Osteoblast (primary cell): ENCODE data around the gene PEDS1. TPM values are rescaled to one million over a fixed set of nuclear protein-coding genes. Genes with fewer than 3 reads are reported as not detected.
A peak's percentile ranks its signal among the peaks of the same experiment; 100 is the strongest.

Experiments used
- DNase-seq: peaks from one replicate; pipeline ENCODE4 v3.0.0; 2011; ENCODE audit warnings: low spot score, mixed read lengths; ENCODE audit not compliant: insufficient read length; ENCODE audit errors: missing footprints
- H2AFZ ChIP-seq: 2 replicates; pipeline ENCODE4 v1.6.0; 2011; ENCODE audit warnings: mild to moderate bottlenecking, low read length
- H3K27ac ChIP-seq: 2 replicates; pipeline ENCODE4 v1.5.1; 2011; ENCODE audit warnings: mild to moderate bottlenecking, low read depth, low read length, moderate library complexity
- H3K27me3 ChIP-seq: 2 replicates; pipeline ENCODE4 v1.6.0; 2012; ENCODE audit warnings: mild to moderate bottlenecking, control low read depth, inconsistent platforms, low read length, moderate library complexity; ENCODE audit not compliant: insufficient read depth
- H3K36me3 ChIP-seq: 2 replicates; pipeline ENCODE4 v1.5.1; 2011; ENCODE audit warnings: mild to moderate bottlenecking, low read length, control low read depth, moderate library complexity; ENCODE audit not compliant: insufficient read depth
- H3K4me1 ChIP-seq: 2 replicates; pipeline ENCODE4 v1.5.1; 2011; ENCODE audit warnings: mild to moderate bottlenecking, low read length, control low read depth, moderate library complexity; ENCODE audit not compliant: insufficient read depth
- H3K4me2 ChIP-seq: 2 replicates; pipeline ENCODE4 v1.6.0; 2011; ENCODE audit warnings: mild to moderate bottlenecking, low read length; ENCODE audit not compliant: insufficient read depth
- H3K4me3 ChIP-seq: fragments of 200-600 bp; sonication (generic); 3 replicates; pipeline ENCODE4 v1.5.1; 2012; ENCODE audit warnings: mild to moderate bottlenecking, low read length, inconsistent platforms; ENCODE audit not compliant: insufficient read depth
- H3K79me2 ChIP-seq: 2 replicates; pipeline ENCODE4 v1.6.0; 2012; ENCODE audit warnings: mild to moderate bottlenecking, low read length, control low read depth, inconsistent platforms; ENCODE audit not compliant: insufficient read depth
- H3K9me3 ChIP-seq: 2 replicates; pipeline ENCODE4 v1.5.1; 2011; ENCODE audit warnings: low read depth, low read length, control low read depth
- H4K20me1 ChIP-seq: 2 replicates; pipeline ENCODE4 v1.6.0; 2012; ENCODE audit warnings: mild to moderate bottlenecking, low read length, control low read depth; ENCODE audit not compliant: insufficient read depth
- CTCF ChIP-seq: IDR thresholded peaks from 2 replicates; pipeline ENCODE4 v1.5.1; 2011; ENCODE audit warnings: mild to moderate bottlenecking, low read depth, low read length, moderate library complexity; ENCODE audit errors: extremely low read depth
- total RNA-seq: library from RNA; depleted of rRNA; stranded (reverse); fragments of >200 nt; gene quantifications from 2 replicates; pipeline ENCODE4 v1.2.3, GENCODE V29; 2012

PEDS1 gene
- total RNA-seq, 1 donor, result 37.6 TPM

DNA sequence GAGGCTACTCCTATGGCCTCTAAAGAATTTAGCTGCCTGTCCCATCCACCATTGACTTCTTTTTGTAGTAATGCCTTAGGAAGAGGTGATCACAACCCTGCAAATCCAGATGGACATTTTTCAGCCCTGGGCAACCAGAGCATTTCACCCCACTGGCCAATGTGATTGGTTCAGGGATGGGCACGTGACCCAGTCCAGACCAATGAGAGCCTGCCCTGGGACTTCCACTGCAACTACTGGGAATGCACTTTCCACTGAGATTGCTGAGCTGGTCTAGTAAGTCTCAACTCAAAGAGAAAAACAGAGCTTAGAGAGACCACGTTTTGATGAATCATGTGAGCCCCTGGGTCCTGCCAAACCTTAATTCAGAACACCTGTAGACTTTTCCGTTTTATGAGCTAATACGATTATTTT is 31.7 kb downstream of the PEDS1 start:
- no peak for TF ChIP-seq CTCF
- no peak overlapping the region for H3K4me2 ChIP-seq
- H2AFZ ChIP-seq, result no peak overlapping the region
- H4K20me1 ChIP-seq, result no peaks in the 10 kb centered on the region
- H3K9me3 ChIP-seq, result no peaks in the 10 kb centered on the region
- H3K4me1 ChIP-seq, result peaks cover 5% of the 10 kb centered on the region
- no peaks in the 10 kb centered on the region for H3K27me3 ChIP-seq
- H3K4me3 ChIP-seq, result no peak overlapping the region
- no peak overlapping the region for H3K27ac ChIP-seq
- H3K36me3 ChIP-seq, result peaks cover 39% of the 10 kb centered on the region
- H3K79me2 ChIP-seq, result no peaks in the 10 kb centered on the region
- no peak for DNase-seq

GRCh38 chr20:50120935-50121693 is 32.4 kb downstream of the PEDS1 start:
- H3K27ac ChIP-seq, result no peak overlapping the region
- no peaks in the 10 kb centered on the region for H3K27me3 ChIP-seq
- peak overlapping the region; percentile 23 for H3K4me2 ChIP-seq
- peak; percentile 90 for TF ChIP-seq CTCF
- H3K36me3 ChIP-seq, result peaks cover 31% of the 10 kb centered on the region
- peaks cover 9% of the 10 kb centered on the region for H3K4me1 ChIP-seq
- no peaks in the 10 kb centered on the region for H3K79me2 ChIP-seq
- DNase-seq, result peak; percentile 90
- no peak overlapping the region for H2AFZ ChIP-seq
- H3K4me3 ChIP-seq, result no peak overlapping the region
- H3K9me3 ChIP-seq, result no peaks in the 10 kb centered on the region
- H4K20me1 ChIP-seq, result no peaks in the 10 kb centered on the region

DNA sequence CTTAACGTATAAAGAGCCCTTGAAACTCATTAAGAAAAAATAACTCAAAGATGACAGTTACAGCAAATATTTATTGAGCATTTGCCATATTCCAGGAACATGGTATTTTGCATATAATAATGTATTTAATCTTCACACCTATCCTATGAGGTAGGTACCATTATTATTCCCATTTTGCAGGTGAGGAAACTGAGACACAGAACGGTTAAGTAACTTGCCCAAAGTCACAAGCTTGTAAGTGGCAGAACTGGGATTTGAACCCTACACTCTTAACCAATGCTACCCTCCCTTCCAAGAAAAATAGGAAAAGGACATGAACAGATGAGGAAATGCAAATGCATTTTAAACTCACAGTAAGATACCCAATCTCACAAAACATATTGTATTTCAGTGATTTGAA is 35.3 kb downstream of the PEDS1 start:
- H3K4me2 ChIP-seq, result no peak overlapping the region
- no peak for DNase-seq
- no peak overlapping the region for H3K27ac ChIP-seq
- no peak for TF ChIP-seq CTCF
- peaks cover 12% of the 10 kb centered on the region for H3K79me2 ChIP-seq
- H3K27me3 ChIP-seq, result no peaks in the 10 kb centered on the region
- peaks cover 8% of the 10 kb centered on the region for H3K36me3 ChIP-seq
- H2AFZ ChIP-seq, result no peak overlapping the region
- no peak overlapping the region for H3K4me3 ChIP-seq
- no peaks in the 10 kb centered on the region for H3K9me3 ChIP-seq
- H3K4me1 ChIP-seq, result peaks cover 25% of the 10 kb centered on the region
- no peaks in the 10 kb centered on the region for H4K20me1 ChIP-seq

- H3K4me1 ChIP-seq, result peaks cover 31% of the 10 kb centered on the region
- no peaks in the 10 kb centered on the region for H3K9me3 ChIP-seq
- H3K27me3 ChIP-seq, result no peaks in the 10 kb centered on the region
- peak overlapping the region; percentile 82 for H2AFZ ChIP-seq
- H4K20me1 ChIP-seq, result peaks cover 10% of the 10 kb centered on the region
- H3K79me2 ChIP-seq, result peaks cover 28% of the 10 kb centered on the region
- H3K36me3 ChIP-seq, result no peaks in the 10 kb centered on the region
- H3K4me3 ChIP-seq, result peak overlapping the region; percentile 72
- no peak for TF ChIP-seq CTCF
- H3K27ac ChIP-seq, result peak overlapping the region; percentile 70
- H3K4me2 ChIP-seq, result peak overlapping the region; percentile 94
- DNase-seq, result no peak
Observed at GRCh38 chr20:50116368-50116999, 37.0 kb downstream of the PEDS1 start.
